Spleen (tissue), 7 donors: ENCODE data around the gene DCPS.
"Not testable (repeated sequence)": the region's sequence is repeated elsewhere in the genome, so short reads cannot be mapped to it uniquely, and the experiment has no call there.

Experiments used
- POLR2A ChIP-seq, 3 donors: fragments of 450-650 bp; IDR thresholded peaks; one replicate each; pipeline ENCODE4 v1.5.1; 2017; ENCODE audit warnings: antibody characterized with exemption in 3 of 3, mild to moderate bottlenecking in 1 of 3
- POLR2AphosphoS5 ChIP-seq, 3 donors: sonication (generic); formaldehyde crosslinking; IDR thresholded peaks; one replicate each; pipeline ENCODE4 v1.5.1; 2017; ENCODE audit warnings: antibody characterized with exemption in 3 of 3
- TF ChIP-seq, protein P1 (sequence below), 11 experiments: fragments of 200-600 bp in 7 of 11; fragments of 450-650 bp in 4 of 11; sonication (generic) in 4 of 11; IDR thresholded peaks in 8 of 11; conservative IDR thresholded peaks in 3 of 11; 1 replicate in 7 of 11; 2 replicates in 4 of 11; pipeline versions ENCODE4 v1.4.0 to v1.8.0; 2016 to 2021; ENCODE audit warnings: antibody characterized with exemption in 11 of 11, inconsistent platforms in 4 of 11, mild to moderate bottlenecking in 1 of 11
- donor health status: DM: no; HTN: no; CAD: no; lungs with moderate emphysema.
- donor health status: DM: no; HTN: no; CAD: no.
- donor health status: DM: no; HTN: no; CAD: no.

DNA sequence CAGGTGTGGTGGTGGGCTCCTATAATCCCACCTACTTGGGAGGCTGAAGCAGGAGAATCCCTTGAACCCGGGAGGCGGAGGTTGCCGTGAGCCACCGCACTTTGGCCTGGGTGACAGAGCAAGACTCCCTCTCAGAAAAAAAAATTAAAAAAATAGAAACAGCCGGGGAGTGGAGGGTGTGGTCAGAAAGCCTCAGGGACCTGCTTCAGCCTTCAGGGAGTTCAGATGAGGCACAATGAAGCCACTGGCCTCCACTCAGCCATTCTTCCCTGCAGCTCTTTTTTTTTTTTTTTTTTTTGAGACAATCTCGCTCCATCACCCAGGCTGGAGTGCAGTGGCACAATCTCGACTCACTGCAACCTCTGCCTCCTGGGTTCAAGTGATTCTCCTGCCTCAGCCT is 43.1 kb downstream of the DCPS start:
- not testable (repeated sequence) for TF ChIP-seq POLR2AphosphoS5, POLR2A (IDR thresholded peaks at IDR 0.05)
- TF ChIP-seq, protein P1, sequence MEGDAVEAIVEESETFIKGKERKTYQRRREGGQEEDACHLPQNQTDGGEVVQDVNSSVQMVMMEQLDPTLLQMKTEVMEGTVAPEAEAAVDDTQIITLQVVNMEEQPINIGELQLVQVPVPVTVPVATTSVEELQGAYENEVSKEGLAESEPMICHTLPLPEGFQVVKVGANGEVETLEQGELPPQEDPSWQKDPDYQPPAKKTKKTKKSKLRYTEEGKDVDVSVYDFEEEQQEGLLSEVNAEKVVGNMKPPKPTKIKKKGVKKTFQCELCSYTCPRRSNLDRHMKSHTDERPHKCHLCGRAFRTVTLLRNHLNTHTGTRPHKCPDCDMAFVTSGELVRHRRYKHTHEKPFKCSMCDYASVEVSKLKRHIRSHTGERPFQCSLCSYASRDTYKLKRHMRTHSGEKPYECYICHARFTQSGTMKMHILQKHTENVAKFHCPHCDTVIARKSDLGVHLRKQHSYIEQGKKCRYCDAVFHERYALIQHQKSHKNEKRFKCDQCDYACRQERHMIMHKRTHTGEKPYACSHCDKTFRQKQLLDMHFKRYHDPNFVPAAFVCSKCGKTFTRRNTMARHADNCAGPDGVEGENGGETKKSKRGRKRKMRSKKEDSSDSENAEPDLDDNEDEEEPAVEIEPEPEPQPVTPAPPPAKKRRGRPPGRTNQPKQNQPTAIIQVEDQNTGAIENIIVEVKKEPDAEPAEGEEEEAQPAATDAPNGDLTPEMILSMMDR (IDR thresholded peaks at IDR 0.05 in 8 of 11, conservative IDR thresholded peaks at IDR 0.05 in 3 of 11) = not testable (repeated sequence)
